HG03558 (cell line): ENCODE data around the gene KLK3.
A peak's percentile ranks its signal among the peaks of the same experiment; 100 is the strongest.

Experiments used
- ATAC-seq: cut with Tn5 transposase; IDR thresholded peaks from one replicate; pipeline ENCODE4 v1.9.1; 2021; ENCODE audit warnings: moderate number of reproducible peaks; ENCODE audit not compliant: unreplicated experiment; ENCODE audit errors: extremely low read depth

KLK3 gene

GRCh38 chr19:50830266-50831025, 24.3 kb upstream of the KLK3 start:
- no peak for ATAC-seq

- no peak for ATAC-seq
Measured at GRCh38 chr19:50831026-50831396, 23.7 kb upstream of the KLK3 start.

- no peak for ATAC-seq
Measured at GRCh38 chr19:50832666-50833065, 22.0 kb upstream of the KLK3 start.

GRCh38 chr19:50833117-50833801, 21.5 kb upstream of the KLK3 start, which contains the start of gene KLK15:
Gene KLK15 (minus strand): TSS chr19:50833574. CDS start chr19:50831492, 2,082 bp downstream.
- ATAC-seq = no peak

GRCh38 chr19:50833802-50834167, 20.9 kb upstream of the KLK3 start:
- no peak for ATAC-seq

GRCh38 chr19:50835103-50835784, 19.5 kb upstream of the KLK3 start:
- ATAC-seq = no peak

- peak; percentile 62 for ATAC-seq
Measured at GRCh38 chr19:50835785-50836542, 18.8 kb upstream of the KLK3 start.

GRCh38 chr19:50836543-50837195, 18.0 kb upstream of the KLK3 start:
- no peak for ATAC-seq

- no peak for ATAC-seq
Measured at GRCh38 chr19:50837300-50837699, 17.4 kb upstream of the KLK3 start.

- ATAC-seq = no peak
Measured at GRCh38 chr19:50838239-50838638, 16.5 kb upstream of the KLK3 start.

GRCh38 chr19:50839712-50840655, 14.7 kb upstream of the KLK3 start:
- ATAC-seq = no peak

GRCh38 chr19:50842130-50842529, 12.6 kb upstream of the KLK3 start:
- no peak for ATAC-seq

- no peak for ATAC-seq
Measured at GRCh38 chr19:50843205-50843604, 11.5 kb upstream of the KLK3 start.

GRCh38 chr19:50843701-50844221, 11.0 kb upstream of the KLK3 start:
- no peak for ATAC-seq

- ATAC-seq = no peak
Measured at GRCh38 chr19:50844296-50844935, 10.3 kb upstream of the KLK3 start.

- no peak for ATAC-seq
Measured at GRCh38 chr19:50850738-50851137, 4.0 kb upstream of the KLK3 start.

- no peak for ATAC-seq
Measured at GRCh38 chr19:50851620-50852019, 3.1 kb upstream of the KLK3 start.

- no peak for ATAC-seq
Measured at GRCh38 chr19:50857366-50857765, 2.7 kb downstream of the KLK3 start.
